Measurements from ENCODE around the gene CCDC141. TPM values are rescaled to one million over a fixed set of nuclear protein-coding genes. Genes with fewer than 3 reads are reported as not detected.

Gene CCDC141
- polyA plus RNA-seq, 4 donors = 0.09 to 1.6 (median 0.33) TPM

GRCh38 chr2:178874529-178875240 lies 175.3 kb downstream of the CCDC141 start:
- no peak for DNase-seq (ENCODE audit: low read depth in 4 of 4, low spot score in 3 of 4)

GRCh38 chr2:178873912-178874311 lies 176.0 kb downstream of the CCDC141 start:
- no peak for DNase-seq (ENCODE audit: low read depth in 4 of 4, low spot score in 3 of 4)

- DNase-seq (ENCODE audit: low read depth in 4 of 4, low spot score in 3 of 4) = no peak
These were observed 178.4 kb downstream of the CCDC141 start for GRCh38 chr2:178871536-178871935.

- no peak for DNase-seq (ENCODE audit: low read depth in 4 of 4, low spot score in 3 of 4)
These were observed 179.2 kb downstream of the CCDC141 start for GRCh38 chr2:178870703-178871102.

- DNase-seq (ENCODE audit: low read depth in 4 of 4, low spot score in 3 of 4) = no peak
These were observed 183.9 kb downstream of the CCDC141 start for GRCh38 chr2:178865999-178866398.

GRCh38 chr2:178865146-178865936 lies 184.6 kb downstream of the CCDC141 start:
- DNase-seq (ENCODE audit: low read depth in 4 of 4, low spot score in 3 of 4) = peak in 1 of 4 donors; percentile 9

GRCh38 chr2:178863856-178864620 lies 185.9 kb downstream of the CCDC141 start:
- no peak for DNase-seq (ENCODE audit: low read depth in 4 of 4, low spot score in 3 of 4)

GRCh38 chr2:178863130-178863855 lies 186.6 kb downstream of the CCDC141 start:
- no peak for DNase-seq (ENCODE audit: low read depth in 4 of 4, low spot score in 3 of 4)

- no peak for DNase-seq (ENCODE audit: low read depth in 4 of 4, low spot score in 3 of 4)
These were observed 189.4 kb downstream of the CCDC141 start for GRCh38 chr2:178860551-178860950.

GRCh38 chr2:178859730-178860129 lies 190.2 kb downstream of the CCDC141 start:
- no peak for DNase-seq (ENCODE audit: low read depth in 4 of 4, low spot score in 3 of 4)

GRCh38 chr2:178858896-178859625 lies 190.9 kb downstream of the CCDC141 start:
- DNase-seq (ENCODE audit: low read depth in 4 of 4, low spot score in 3 of 4) = no peak

- no peak for DNase-seq (ENCODE audit: low read depth in 4 of 4, low spot score in 3 of 4)
These were observed 194.8 kb downstream of the CCDC141 start for GRCh38 chr2:178855151-178855550.

- DNase-seq (ENCODE audit: low read depth in 4 of 4, low spot score in 3 of 4) = no peak
These were observed 201.6 kb downstream of the CCDC141 start for GRCh38 chr2:178848335-178848734.

GRCh38 chr2:178846458-178846802 lies 203.5 kb downstream of the CCDC141 start:
- no peak for DNase-seq (ENCODE audit: low read depth in 4 of 4, low spot score in 3 of 4)

GRCh38 chr2:178845566-178846457 lies 204.1 kb downstream of the CCDC141 start:
- no peak for DNase-seq (ENCODE audit: low read depth in 4 of 4, low spot score in 3 of 4)

GRCh38 chr2:178844701-178845100 lies 205.2 kb downstream of the CCDC141 start:
- no peak for DNase-seq (ENCODE audit: low read depth in 4 of 4, low spot score in 3 of 4)

- no peak for DNase-seq (ENCODE audit: low read depth in 4 of 4, low spot score in 3 of 4)
These were observed 205.7 kb downstream of the CCDC141 start for GRCh38 chr2:178844269-178844668.

GRCh38 chr2:178843697-178844096 lies 206.2 kb downstream of the CCDC141 start:
- no peak for DNase-seq (ENCODE audit: low read depth in 4 of 4, low spot score in 3 of 4)

- no peak for DNase-seq (ENCODE audit: low read depth in 4 of 4, low spot score in 3 of 4)
These were observed 213.1 kb downstream of the CCDC141 start for GRCh38 chr2:178836807-178837206.
